Bronchial epithelial cell (primary cell): Measurements from ENCODE around the gene TPM2. TPM values are rescaled to one million over a fixed set of nuclear protein-coding genes. Genes with fewer than 3 reads are reported as not detected.

Source experiments
- DNase-seq: peaks from one replicate; pipeline ENCODE4 v3.0.0-alpha.2; 2010; ENCODE audit warnings: low read depth
- FAIRE-seq: peaks from 2 replicates; lab custom pipeline; 2011; peaks lifted over from hg19 to GRCh38; lab: Jason Lieb, UNC
- H3K27me3 ChIP-seq: 2 replicates; pipeline ENCODE4 v1.5.1; 2011; ENCODE audit warnings: low read length; ENCODE audit not compliant: control insufficient read depth, insufficient read depth
- H3K36me3 ChIP-seq: 2 replicates; pipeline ENCODE4 v1.5.1; 2011; ENCODE audit warnings: low read length; ENCODE audit not compliant: control insufficient read depth, insufficient read depth
- H3K4me3 ChIP-seq: 2 replicates; pipeline ENCODE4 v1.5.1; 2011; ENCODE audit warnings: mild to moderate bottlenecking, low read depth, low read length, control low read depth
- CTCF ChIP-seq: IDR thresholded peaks from 2 replicates; pipeline ENCODE4 v1.5.1; 2011; ENCODE audit warnings: mild to moderate bottlenecking, moderate library complexity, low read length, control low read depth, inconsistent platforms; ENCODE audit not compliant: insufficient read depth, severe bottlenecking
- total RNA-seq: library from RNA; depleted of rRNA; stranded (reverse); fragments of >200 nt; gene quantifications from 2 replicates; pipeline ENCODE4 v1.2.1, GENCODE V29; 2014

Gene TPM2
- total RNA-seq, 1 donor from 2014 or later, result 57.7 TPM

GRCh38 chr9:35729700-35730485 lies 40.2 kb upstream of the TPM2 start:
- H3K27me3 ChIP-seq, result no peaks in the 10 kb centered on the region
- peaks cover 5% of the 10 kb centered on the region for H3K36me3 ChIP-seq
- H3K4me3 ChIP-seq, result no peak overlapping the region
- DNase-seq (peak; percentile 81), FAIRE-seq (no peak)
- TF ChIP-seq CTCF, result peak; percentile 68

- Histone ChIP-seq H3K27me3 (no peaks in the 10 kb centered on the region), H3K36me3 (peaks cover 9% of the 10 kb centered on the region), H3K4me3 (no peak overlapping the region)
- no peak for TF ChIP-seq CTCF
- no peak for FAIRE-seq
- no peak for DNase-seq
These were observed 39.4 kb upstream of the TPM2 start for GRCh38 chr9:35729101-35729500.

GRCh38 chr9:35728041-35728971 lies 38.6 kb upstream of the TPM2 start:
- FAIRE-seq (no peak), DNase-seq (peak; percentile 70)
- Histone ChIP-seq H3K4me3 (no peak overlapping the region), H3K36me3 (peaks cover 15% of the 10 kb centered on the region), H3K27me3 (no peaks in the 10 kb centered on the region)
- TF ChIP-seq CTCF, result no peak

GRCh38 chr9:35727676-35728040 lies 37.9 kb upstream of the TPM2 start:
- FAIRE-seq (no peak), DNase-seq (no peak)
- TF ChIP-seq CTCF, result no peak
- Histone ChIP-seq H3K4me3 (no peak overlapping the region), H3K36me3 (peaks cover 16% of the 10 kb centered on the region), H3K27me3 (no peaks in the 10 kb centered on the region)

- TF ChIP-seq CTCF, result peak; percentile 19
- no peak for DNase-seq
- Histone ChIP-seq H3K27me3 (no peaks in the 10 kb centered on the region), H3K36me3 (peaks cover 21% of the 10 kb centered on the region), H3K4me3 (no peak overlapping the region)
- no peak for FAIRE-seq
These were observed 37.2 kb upstream of the TPM2 start for GRCh38 chr9:35726931-35727330.
